ACC112 (cell line): ENCODE measurements around the gene ZDHHC3.

Experiments used
- H2AFZ ChIP-seq: fragments of 200-600 bp; sonication (generic); one replicate; pipeline ENCODE4 v1.6.0; 2017; ENCODE audit warnings: antibody characterized with exemption, low read length; ENCODE audit not compliant: unreplicated experiment
- H3K27ac ChIP-seq: fragments of 200-600 bp; sonication (generic); 2 replicates; pipeline ENCODE4 v1.5.1; 2014; ENCODE audit warnings: low read depth, mild to moderate bottlenecking, antibody characterized with exemption, low read length, moderate library complexity
- H3K27me3 ChIP-seq: fragments of 200-600 bp; sonication (generic); 2 replicates; pipeline ENCODE4 v1.6.1; 2014; ENCODE audit warnings: mild to moderate bottlenecking, antibody characterized with exemption, low read length, moderate library complexity, mixed read lengths; ENCODE audit not compliant: insufficient read depth
- H3K36me3 ChIP-seq: fragments of 200-600 bp; sonication (generic); 2 replicates; pipeline ENCODE4 v1.6.1; 2016; ENCODE audit warnings: mild to moderate bottlenecking, antibody characterized with exemption, low read length, moderate library complexity, mixed read lengths; ENCODE audit not compliant: insufficient read depth
- H3K4me1 ChIP-seq: fragments of 200-600 bp; sonication (generic); one replicate; pipeline ENCODE4 v1.6.1; 2016; ENCODE audit warnings: low read length, mixed read lengths; ENCODE audit not compliant: insufficient read depth, unreplicated experiment, control insufficient read depth
- H3K4me3 ChIP-seq: fragments of 200-600 bp; sonication (generic); 2 replicates; pipeline ENCODE4 v1.5.1; 2014; ENCODE audit warnings: mild to moderate bottlenecking, low read depth, low read length
- H3K79me2 ChIP-seq: fragments of 200-600 bp; sonication (generic); one replicate; pipeline ENCODE4 v1.6.0; 2016; ENCODE audit warnings: low read length; ENCODE audit not compliant: control insufficient read depth, unreplicated experiment, insufficient read depth

ZDHHC3 gene

DNA sequence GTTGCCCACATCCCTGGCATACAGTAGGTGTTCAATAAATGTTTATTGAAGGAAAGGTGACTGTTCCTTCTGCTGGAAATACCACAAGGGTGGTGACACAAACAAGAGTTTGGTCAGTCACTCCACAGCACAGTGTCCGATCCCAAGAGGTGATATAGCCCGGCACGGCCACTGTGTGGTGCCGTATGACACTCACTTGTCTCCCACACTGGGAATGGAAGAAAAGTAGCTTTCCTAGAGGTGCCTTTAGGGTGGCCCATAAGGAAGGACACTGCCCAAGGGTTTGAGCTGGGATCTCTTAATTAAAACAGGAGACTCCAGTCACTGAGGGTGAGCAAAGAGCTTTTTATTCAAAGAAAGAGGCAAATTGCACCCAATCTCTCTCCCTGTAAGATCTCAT, 61.0 kb downstream of the ZDHHC3 start:
- Histone ChIP-seq H3K27ac (no peak overlapping the region), H2AFZ (no peak overlapping the region), H3K4me3 (no peak overlapping the region), H3K79me2 (no peaks in the 10 kb centered on the region), H3K4me1 (peaks cover 7% of the 10 kb centered on the region), H3K27me3 (no peaks in the 10 kb centered on the region), H3K36me3 (no peaks in the 10 kb centered on the region)

DNA sequence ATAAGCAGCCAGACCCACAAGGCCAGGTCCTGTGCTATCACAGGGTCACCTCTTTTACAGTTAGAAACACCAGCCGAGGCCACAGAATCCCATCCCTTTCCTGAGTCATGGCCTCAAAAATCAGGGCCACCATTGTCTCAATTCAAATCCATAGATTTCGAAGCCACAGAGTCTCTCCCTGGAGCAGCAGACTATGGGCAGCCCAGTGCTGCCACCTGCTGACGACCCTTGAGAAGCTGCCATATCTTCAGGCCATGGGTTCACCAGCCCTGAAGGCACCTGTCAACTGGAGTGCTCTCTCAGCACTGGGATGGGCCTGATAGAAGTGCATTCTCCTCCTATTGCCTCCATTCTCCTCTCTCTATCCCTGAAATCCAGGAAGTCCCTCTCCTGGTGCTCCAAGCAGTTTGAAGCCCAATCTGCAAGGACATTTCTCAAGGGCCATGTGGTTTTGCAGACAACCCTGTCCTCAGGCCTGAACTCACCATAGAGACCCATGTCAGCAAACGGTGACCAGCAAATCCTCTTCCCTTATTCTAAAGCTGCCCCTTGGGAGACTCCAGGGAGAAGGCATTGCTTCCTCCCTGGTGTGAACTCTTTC, 62.0 kb downstream of the ZDHHC3 start:
- H3K4me1 ChIP-seq, result peaks cover 4% of the 10 kb centered on the region
- no peaks in the 10 kb centered on the region for H3K27me3 ChIP-seq
- H3K4me3 ChIP-seq, result no peak overlapping the region
- no peaks in the 10 kb centered on the region for H3K79me2 ChIP-seq
- H2AFZ ChIP-seq, result no peak overlapping the region
- no peak overlapping the region for H3K27ac ChIP-seq
- H3K36me3 ChIP-seq, result no peaks in the 10 kb centered on the region

DNA sequence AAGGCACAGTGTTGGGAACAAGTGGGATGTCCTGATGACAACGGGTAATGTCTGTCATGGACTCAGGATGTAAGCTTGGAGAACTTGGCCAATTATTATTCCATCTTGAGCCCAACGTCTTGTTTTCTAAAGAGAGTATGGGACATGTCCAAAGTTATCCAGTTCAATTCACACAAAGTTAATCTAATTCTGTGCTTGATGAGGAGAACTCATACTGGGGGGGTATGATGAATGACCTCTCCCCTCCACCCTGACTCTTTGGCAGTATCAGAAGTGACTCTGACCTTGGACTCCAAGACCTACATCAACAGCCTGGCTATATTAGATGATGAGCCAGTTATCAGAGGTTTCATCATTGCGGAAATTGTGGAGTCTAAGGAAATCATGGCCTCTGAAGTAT, 65.3 kb downstream of the ZDHHC3 start:
- Histone ChIP-seq H3K27me3 (no peaks in the 10 kb centered on the region), H3K4me3 (no peak overlapping the region), H3K27ac (no peak overlapping the region), H2AFZ (no peak overlapping the region), H3K36me3 (no peaks in the 10 kb centered on the region), H3K79me2 (no peaks in the 10 kb centered on the region), H3K4me1 (peaks cover 4% of the 10 kb centered on the region)

DNA sequence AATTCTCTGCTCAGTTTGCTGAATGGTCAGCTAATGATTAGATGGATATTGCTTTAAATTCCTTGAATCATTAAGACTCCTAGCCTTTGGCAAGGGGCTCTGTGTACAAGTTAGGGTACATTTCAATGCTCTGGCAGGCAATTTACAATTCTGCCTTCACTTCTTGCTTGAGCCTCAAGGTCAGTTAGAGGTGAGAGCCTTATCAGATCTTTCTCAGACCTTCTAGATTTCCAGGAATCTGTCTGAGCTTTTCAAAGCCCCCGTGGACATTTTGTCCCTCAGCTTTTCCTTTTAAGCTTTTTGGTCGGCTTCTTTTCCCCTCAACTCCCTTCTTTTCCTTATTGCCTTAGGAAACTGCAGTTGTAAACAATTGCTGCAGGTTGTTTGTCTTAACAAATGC, 66.9 kb downstream of the ZDHHC3 start:
- H3K79me2 ChIP-seq, result no peaks in the 10 kb centered on the region
- no peaks in the 10 kb centered on the region for H3K36me3 ChIP-seq
- H2AFZ ChIP-seq, result no peak overlapping the region
- no peak overlapping the region for H3K27ac ChIP-seq
- H3K4me1 ChIP-seq, result peaks cover 4% of the 10 kb centered on the region
- H3K4me3 ChIP-seq, result no peak overlapping the region
- H3K27me3 ChIP-seq, result no peaks in the 10 kb centered on the region

DNA sequence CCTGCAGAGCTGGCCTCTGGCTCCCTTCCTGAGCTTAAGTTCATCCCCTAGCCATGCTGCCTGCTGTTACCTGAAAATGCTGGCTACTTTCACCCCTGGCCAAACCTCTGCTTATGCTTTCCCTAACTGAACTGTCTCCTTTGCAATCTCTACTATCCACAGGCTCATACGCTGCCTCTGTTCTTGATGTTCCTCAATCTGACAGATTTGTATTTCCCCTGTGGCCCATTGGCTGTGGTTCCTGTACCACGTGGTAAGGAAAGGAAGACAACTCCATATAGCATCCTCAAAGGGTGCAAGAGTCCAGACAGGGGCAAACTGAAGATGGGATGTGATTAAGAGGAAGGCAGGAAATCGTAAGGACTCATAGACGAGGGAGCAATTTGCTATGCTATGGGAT, 68.4 kb downstream of the ZDHHC3 start:
- H3K79me2 ChIP-seq, result no peaks in the 10 kb centered on the region
- H3K4me3 ChIP-seq, result no peak overlapping the region

DNA sequence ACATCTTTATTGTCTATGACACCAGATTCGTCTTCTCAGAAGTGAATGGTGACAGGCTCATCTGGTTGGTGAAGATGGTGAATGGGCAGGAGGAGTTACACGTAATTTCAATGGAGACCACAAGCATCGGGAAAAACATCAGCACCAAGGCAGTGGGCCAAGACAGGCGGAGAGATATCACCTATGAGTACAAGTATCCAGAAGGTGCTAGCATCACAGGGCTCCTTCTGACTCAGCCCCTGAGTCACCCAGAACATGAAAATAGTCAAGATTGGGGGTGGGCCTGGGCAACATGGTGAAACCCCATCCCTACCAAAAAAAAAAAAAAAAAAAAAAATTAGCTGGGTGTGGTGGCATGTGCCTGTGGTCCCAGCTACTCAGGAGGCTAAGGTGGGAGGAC, 69.0 kb downstream of the ZDHHC3 start:
- Histone ChIP-seq H3K4me1 (no peaks in the 10 kb centered on the region), H3K27ac (no peak overlapping the region), H3K79me2 (no peaks in the 10 kb centered on the region), H3K36me3 (no peaks in the 10 kb centered on the region), H3K4me3 (no peak overlapping the region), H2AFZ (no peak overlapping the region), H3K27me3 (no peaks in the 10 kb centered on the region)

More for the DNA sequence above, 68.4 kb downstream of the ZDHHC3 start:
- no peaks in the 10 kb centered on the region for H3K27me3 ChIP-seq
- no peaks in the 10 kb centered on the region for H3K4me1 ChIP-seq
- no peak overlapping the region for H3K27ac ChIP-seq
- no peaks in the 10 kb centered on the region for H3K36me3 ChIP-seq
- no peak overlapping the region for H2AFZ ChIP-seq

DNA sequence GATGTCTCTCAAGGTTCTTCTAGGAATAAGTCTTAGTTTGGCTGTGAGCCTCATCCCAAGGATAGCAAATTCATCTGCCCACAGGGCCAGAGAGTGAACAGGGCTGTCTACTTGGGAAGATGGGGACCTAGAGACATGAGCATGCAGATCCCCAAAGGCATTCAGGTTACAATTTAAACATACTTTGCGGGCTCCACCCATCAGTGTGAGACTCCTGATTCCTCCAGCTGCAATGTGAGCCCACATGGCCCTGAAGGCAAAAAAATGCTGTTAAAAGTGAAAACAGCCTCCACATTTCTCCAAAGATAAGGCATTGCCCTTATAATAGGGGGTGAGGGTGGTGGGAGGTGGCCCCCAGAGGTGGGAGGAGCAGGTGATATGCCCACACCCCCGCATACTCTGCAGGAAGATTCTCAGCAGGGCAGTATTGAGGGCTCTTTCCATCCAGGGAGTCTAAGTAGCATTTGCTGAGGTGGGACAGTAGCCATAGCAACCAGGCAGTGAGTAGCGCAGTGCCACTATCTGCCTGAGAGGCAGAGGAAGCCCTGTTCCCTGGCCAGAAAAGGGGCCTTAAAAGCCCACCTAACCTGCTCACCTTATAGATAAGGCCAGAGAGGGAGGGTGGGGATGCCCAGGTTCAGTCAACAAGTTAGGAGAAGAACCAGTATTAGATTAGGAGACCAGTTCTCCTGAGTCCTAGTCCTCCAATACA, 70.4 kb downstream of the ZDHHC3 start:
- Histone ChIP-seq H2AFZ (no peak overlapping the region), H3K4me3 (no peak overlapping the region), H3K4me1 (no peaks in the 10 kb centered on the region)

DNA sequence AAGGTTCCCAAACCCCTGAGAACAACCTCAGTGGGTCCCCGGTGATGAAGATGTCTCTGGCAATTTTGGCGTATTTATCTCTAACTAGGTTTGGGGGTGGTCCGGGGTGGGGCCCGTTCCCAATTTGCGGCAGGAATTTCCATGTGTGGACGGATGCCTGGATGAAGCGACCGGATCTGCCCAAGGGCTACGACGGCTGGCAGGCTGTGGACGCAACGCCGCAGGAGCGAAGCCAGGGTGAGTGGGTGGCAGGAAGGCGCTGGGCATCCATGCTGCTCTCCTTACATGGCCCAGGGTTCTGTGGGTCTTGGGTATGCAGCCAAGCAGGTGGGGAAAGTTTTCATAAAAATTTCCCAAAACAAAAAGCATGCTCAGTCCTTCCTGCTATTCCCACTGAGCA, 72.2 kb downstream of the ZDHHC3 start:
- H3K27ac ChIP-seq, result no peak overlapping the region
- no peak overlapping the region for H2AFZ ChIP-seq
- H3K4me1 ChIP-seq, result no peaks in the 10 kb centered on the region
- H3K27me3 ChIP-seq, result no peaks in the 10 kb centered on the region
- no peak overlapping the region for H3K4me3 ChIP-seq
- H3K36me3 ChIP-seq, result no peaks in the 10 kb centered on the region
- H3K79me2 ChIP-seq, result no peaks in the 10 kb centered on the region

More for the DNA sequence above, 70.4 kb downstream of the ZDHHC3 start:
- Histone ChIP-seq H3K27me3 (no peaks in the 10 kb centered on the region), H3K79me2 (no peaks in the 10 kb centered on the region), H3K36me3 (no peaks in the 10 kb centered on the region), H3K27ac (no peak overlapping the region)

DNA sequence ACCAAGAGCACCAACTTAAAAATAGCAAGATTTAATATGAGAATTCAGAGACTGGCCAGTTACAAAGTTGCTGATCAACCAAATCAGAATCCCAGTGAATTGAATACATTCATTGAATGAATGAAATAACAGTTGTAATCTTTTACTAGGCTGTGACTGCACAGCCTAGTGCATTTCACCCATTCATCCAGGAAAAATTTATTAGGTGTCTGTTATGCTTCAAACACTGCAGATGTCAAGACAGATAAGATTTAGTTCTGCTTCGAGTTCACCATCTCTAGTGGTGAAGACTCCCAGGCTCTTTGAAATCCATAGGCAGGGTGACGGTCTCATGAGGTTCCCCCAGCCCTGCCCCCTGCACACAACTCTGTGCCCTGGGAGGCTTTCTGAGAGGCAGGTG, 72.7 kb downstream of the ZDHHC3 start:
- H3K4me1 ChIP-seq, result no peaks in the 10 kb centered on the region
- H3K27ac ChIP-seq, result no peak overlapping the region
- no peak overlapping the region for H3K4me3 ChIP-seq
- H3K27me3 ChIP-seq, result no peaks in the 10 kb centered on the region
- H2AFZ ChIP-seq, result no peak overlapping the region
- H3K36me3 ChIP-seq, result no peaks in the 10 kb centered on the region
- H3K79me2 ChIP-seq, result no peaks in the 10 kb centered on the region

DNA sequence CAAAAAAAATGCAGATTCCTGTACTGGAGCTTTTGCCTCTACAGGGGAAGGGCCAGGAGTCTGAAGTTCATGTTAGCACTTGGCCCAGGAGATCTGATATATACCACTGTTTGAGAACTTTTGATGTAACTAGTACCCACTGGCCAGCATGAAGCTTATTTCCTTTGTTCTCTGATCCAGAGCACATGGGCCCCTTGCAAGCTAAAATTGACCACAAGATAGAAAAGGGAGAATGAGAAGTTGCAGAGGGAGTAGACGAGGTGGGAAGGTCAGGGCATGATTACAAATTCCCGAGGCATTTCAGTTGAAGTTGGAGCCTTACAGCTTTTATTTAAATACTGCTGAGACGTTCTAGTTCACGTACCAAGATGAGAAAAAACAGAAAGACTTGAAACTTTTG, 73.3 kb downstream of the ZDHHC3 start:
- Histone ChIP-seq H3K27ac (no peak overlapping the region), H3K4me1 (no peaks in the 10 kb centered on the region)

DNA sequence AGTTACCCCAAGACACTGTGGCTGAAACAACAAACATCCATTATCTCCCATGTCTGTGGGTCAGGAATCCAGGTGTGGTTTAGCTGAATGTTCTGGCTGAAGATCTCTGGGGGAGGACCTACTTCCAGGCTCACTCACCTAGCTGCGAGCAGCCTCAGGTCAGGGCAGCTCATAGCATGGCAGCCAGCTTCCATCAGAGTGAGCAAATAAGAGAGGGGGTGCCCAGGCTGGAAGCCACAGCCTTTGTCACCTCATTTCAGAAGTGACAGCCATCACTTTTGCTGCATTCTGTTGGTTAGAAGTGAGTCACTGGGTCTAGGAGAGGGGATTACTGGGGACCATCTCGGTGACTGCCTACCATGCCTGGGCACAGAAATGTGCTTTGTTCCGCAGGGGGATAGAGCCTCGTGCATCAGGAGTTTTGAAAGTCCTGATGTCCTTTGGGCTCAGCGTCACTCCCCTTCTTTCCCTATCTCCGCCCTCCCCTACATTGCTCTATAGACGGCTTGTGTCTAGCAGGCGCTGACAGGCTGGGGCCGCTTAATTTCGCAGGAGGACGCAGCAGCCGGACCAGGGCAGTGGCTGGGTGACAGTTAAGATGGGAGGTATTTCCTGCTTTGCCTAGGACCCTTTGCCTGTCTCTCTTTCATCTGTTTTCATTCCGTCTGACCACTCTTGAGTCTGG, 76.1 kb downstream of the ZDHHC3 start:
- Histone ChIP-seq H3K4me3 (no peak overlapping the region), H3K36me3 (no peaks in the 10 kb centered on the region), H2AFZ (no peak overlapping the region), H3K4me1 (no peaks in the 10 kb centered on the region), H3K79me2 (no peaks in the 10 kb centered on the region), H3K27ac (no peak overlapping the region), H3K27me3 (no peaks in the 10 kb centered on the region)

More for the DNA sequence above, 73.3 kb downstream of the ZDHHC3 start:
- Histone ChIP-seq H3K27me3 (no peaks in the 10 kb centered on the region), H3K36me3 (no peaks in the 10 kb centered on the region), H2AFZ (no peak overlapping the region), H3K79me2 (no peaks in the 10 kb centered on the region), H3K4me3 (no peak overlapping the region)
